ENCODE results near the gene GABRE. TPM values are rescaled to one million over a fixed set of nuclear protein-coding genes. Genes with fewer than 3 reads are reported as not detected.

The GABRE gene
- total and polyA plus RNA-seq, 11 donors, result 3.5 to 52.9 (median 30.6) TPM

DNA sequence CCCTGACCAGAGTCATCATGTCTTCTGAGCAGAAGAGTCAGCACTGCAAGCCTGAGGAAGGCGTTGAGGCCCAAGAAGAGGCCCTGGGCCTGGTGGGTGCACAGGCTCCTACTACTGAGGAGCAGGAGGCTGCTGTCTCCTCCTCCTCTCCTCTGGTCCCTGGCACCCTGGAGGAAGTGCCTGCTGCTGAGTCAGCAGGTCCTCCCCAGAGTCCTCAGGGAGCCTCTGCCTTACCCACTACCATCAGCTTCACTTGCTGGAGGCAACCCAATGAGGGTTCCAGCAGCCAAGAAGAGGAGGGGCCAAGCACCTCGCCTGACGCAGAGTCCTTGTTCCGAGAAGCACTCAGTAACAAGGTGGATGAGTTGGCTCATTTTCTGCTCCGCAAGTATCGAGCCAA lies 50.8 kb downstream of the GABRE start:
- no peak overlapping the region for H3K4me3 ChIP-seq
- 83 to 96% (median 95%) methylated on average over 5 to 6 of the region's 6 CpGs for WGBS, 4 donors
- H3K27me3 ChIP-seq, result no peaks in the 10 kb centered on the region
- intact Hi-C loops (cut with DNase I), result no loop called here
- no peaks in the 10 kb centered on the region for H3K4me1 ChIP-seq
- TF ChIP-seq, protein P1, sequence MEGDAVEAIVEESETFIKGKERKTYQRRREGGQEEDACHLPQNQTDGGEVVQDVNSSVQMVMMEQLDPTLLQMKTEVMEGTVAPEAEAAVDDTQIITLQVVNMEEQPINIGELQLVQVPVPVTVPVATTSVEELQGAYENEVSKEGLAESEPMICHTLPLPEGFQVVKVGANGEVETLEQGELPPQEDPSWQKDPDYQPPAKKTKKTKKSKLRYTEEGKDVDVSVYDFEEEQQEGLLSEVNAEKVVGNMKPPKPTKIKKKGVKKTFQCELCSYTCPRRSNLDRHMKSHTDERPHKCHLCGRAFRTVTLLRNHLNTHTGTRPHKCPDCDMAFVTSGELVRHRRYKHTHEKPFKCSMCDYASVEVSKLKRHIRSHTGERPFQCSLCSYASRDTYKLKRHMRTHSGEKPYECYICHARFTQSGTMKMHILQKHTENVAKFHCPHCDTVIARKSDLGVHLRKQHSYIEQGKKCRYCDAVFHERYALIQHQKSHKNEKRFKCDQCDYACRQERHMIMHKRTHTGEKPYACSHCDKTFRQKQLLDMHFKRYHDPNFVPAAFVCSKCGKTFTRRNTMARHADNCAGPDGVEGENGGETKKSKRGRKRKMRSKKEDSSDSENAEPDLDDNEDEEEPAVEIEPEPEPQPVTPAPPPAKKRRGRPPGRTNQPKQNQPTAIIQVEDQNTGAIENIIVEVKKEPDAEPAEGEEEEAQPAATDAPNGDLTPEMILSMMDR (IDR thresholded peaks at IDR 0.05), result no peak
- TF ChIP-seq POLR2A (IDR thresholded peaks at IDR 0.05), result no peak
- no peaks in the 10 kb centered on the region for H3K36me3 ChIP-seq
- H3K27ac ChIP-seq, result no peak overlapping the region
- no peaks in the 10 kb centered on the region for H3K9me3 ChIP-seq
- DNase-seq, result no peak
- ATAC-seq, result no peak

DNA sequence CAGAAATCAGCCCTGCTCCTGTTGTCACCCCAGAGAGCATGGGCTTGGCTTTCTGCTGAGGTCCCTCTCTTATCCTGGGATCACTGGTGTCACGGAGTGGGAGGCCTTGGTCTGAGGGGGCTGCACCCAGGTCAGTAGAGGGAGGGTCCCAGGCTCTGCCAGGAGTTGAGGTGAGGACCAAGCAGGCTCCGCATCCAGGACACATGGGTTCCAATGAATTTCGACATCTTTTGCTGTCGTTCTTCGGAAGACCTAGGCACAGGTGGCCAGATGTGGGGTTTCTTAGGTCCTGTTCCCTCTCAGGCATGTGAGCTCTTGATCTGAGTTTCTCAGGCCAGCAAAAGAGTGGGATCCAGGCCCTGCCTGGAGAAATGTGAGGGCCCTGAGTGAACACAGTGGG lies 51.8 kb downstream of the GABRE start:
- peak in 1 of 4 donors; percentile 17 for ATAC-seq
- WGBS, 4 donors, result 82 to 95% (median 91%) methylated on average over 5 of the region's 5 CpGs
- intact Hi-C loops (cut with DNase I), result no loop called here
- no peak overlapping the region for H3K27ac ChIP-seq
- no peak overlapping the region for H3K4me3 ChIP-seq
- no peaks in the 10 kb centered on the region for H3K4me1 ChIP-seq
- TF ChIP-seq POLR2A (IDR thresholded peaks at IDR 0.05), result no peak
- TF ChIP-seq, protein P1 (IDR thresholded peaks at IDR 0.05), result no peak
- no peak for DNase-seq
- H3K36me3 ChIP-seq, result no peaks in the 10 kb centered on the region
- no peaks in the 10 kb centered on the region for H3K27me3 ChIP-seq
- no peaks in the 10 kb centered on the region for H3K9me3 ChIP-seq

DNA sequence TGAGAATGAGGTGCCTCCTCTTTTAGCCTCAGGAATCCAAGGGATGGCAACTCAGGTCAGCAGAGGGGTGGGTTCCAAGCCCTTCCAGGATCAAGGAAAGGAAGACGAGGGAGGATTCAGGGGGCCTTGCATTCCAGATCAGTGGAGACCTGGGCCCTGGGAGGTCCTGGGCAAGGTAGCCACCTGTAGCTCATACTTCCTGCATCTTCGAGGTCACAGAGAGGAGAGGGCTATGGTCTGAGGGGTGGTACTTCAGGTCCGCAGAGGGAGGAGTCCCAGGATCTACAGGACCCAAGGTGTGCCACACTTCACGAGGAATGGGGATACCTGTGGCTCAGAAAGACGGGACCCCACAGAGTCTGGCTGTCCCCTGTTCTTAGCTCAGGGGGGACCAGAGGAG lies 52.6 kb downstream of the GABRE start:
- H3K9me3 ChIP-seq, result no peaks in the 10 kb centered on the region
- no peak for ATAC-seq
- WGBS, 4 donors, result 53 to 88% (median 75%) methylated on average over 5 of the region's 5 CpGs
- TF ChIP-seq, protein P1 (IDR thresholded peaks at IDR 0.05), result no peak
- TF ChIP-seq POLR2A (IDR thresholded peaks at IDR 0.05), result no peak
- H3K27me3 ChIP-seq, result no peaks in the 10 kb centered on the region
- intact Hi-C loops (cut with DNase I), result no loop called here
- no peak overlapping the region for H3K4me3 ChIP-seq
- no peak overlapping the region for H3K27ac ChIP-seq
- DNase-seq, result no peak
- no peaks in the 10 kb centered on the region for H3K4me1 ChIP-seq
- H3K36me3 ChIP-seq, result no peaks in the 10 kb centered on the region

DNA sequence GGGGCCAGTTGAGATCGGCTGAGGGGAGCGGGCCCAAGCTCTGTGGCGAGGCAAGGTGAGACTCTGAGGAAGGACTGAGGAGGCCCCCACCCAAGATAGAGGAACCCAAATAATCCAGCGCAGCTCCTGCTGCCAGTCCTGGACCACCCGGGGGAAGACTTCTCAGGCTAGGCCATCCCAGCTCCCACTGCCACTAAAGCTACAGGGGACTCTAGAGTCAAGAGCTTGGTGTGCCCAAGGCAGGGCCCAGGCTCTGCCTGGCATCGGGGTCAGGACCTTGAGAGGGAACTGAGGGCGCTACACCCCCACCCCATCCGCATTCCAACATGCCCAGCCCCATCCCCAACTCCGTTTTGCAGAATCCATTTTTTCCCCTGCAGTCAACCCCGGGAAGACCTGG lies 53.2 kb downstream of the GABRE start:
- WGBS, 4 donors, result 84 to 94% (median 86%) methylated on average over 10 of the region's 10 CpGs
- no peaks in the 10 kb centered on the region for H3K36me3 ChIP-seq
- no peaks in the 10 kb centered on the region for H3K4me1 ChIP-seq
- intact Hi-C loops (cut with DNase I), result no loop called here
- TF ChIP-seq POLR2A (IDR thresholded peaks at IDR 0.05), result no peak
- TF ChIP-seq, protein P1 (IDR thresholded peaks at IDR 0.05), result no peak
- ATAC-seq (no peak), DNase-seq (no peak)
- no peaks in the 10 kb centered on the region for H3K9me3 ChIP-seq
- no peaks in the 10 kb centered on the region for H3K27me3 ChIP-seq
- H3K4me3 ChIP-seq, result no peak overlapping the region
- no peak overlapping the region for H3K27ac ChIP-seq

Measured in heart left ventricle (tissue), 16 donors.